Esophagus muscularis mucosa (tissue), 4 donors: ENCODE data around the gene B3GALNT2. TPM values are rescaled to one million over a fixed set of nuclear protein-coding genes. Genes with fewer than 3 reads are reported as not detected.
"Not testable (repeated sequence)": the region's sequence is repeated elsewhere in the genome, so short reads cannot be mapped to it uniquely, and the experiment has no call there.

Experiments used
- DNase-seq: peaks from one replicate; pipeline ENCODE4 v3.0.0-alpha.2; 2017; ENCODE audit errors: extremely low spot score
- H3K27ac ChIP-seq, 4 donors: fragments of 200-600 bp; sonication (generic); replicated peaks in 1 of 4; 1 replicate in 3 of 4; 2 replicates in 1 of 4; pipeline ENCODE4 v1.5.1; 2016 to 2019; ENCODE audit warnings: mild to moderate bottlenecking in 1 of 4
- H3K27me3 ChIP-seq, 4 donors: fragments of 200-600 bp; sonication (generic); one replicate each; pipeline versions ENCODE4 v1.5.1 to v1.6.0; 2016 to 2019
- H3K36me3 ChIP-seq, 4 donors: fragments of 200-600 bp; sonication (generic); one replicate each; pipeline ENCODE4 v1.5.1; 2016 to 2019
- H3K4me1 ChIP-seq, 4 donors: fragments of 200-600 bp; sonication (generic); one replicate each; pipeline ENCODE4 v1.5.1; 2016 to 2019
- H3K4me3 ChIP-seq, 4 donors: fragments of 200-600 bp; sonication (generic); 1 replicate in 2 of 4; 2 replicates in 2 of 4; pipeline ENCODE4 v1.5.1; 2016 to 2019; ENCODE audit warnings: mild to moderate bottlenecking in 4 of 4, moderate library complexity in 1 of 4
- H3K9me3 ChIP-seq, 4 donors: fragments of 200-600 bp; sonication (generic); 1 replicate in 3 of 4; 2 replicates in 1 of 4; pipeline ENCODE4 v1.5.1; 2016 to 2019
- EP300 ChIP-seq: sonication (generic); formaldehyde crosslinking; IDR thresholded peaks from one replicate; pipeline ENCODE4 v1.6.1; 2017; ENCODE audit warnings: antibody characterized with exemption
- POLR2A ChIP-seq: fragments of 450-650 bp; IDR thresholded peaks from one replicate; pipeline ENCODE4 v1.6.1; 2017; ENCODE audit warnings: antibody characterized with exemption, moderate library complexity, mild to moderate bottlenecking, low read depth
- POLR2AphosphoS5 ChIP-seq, 2 donors: sonication (generic); formaldehyde crosslinking; IDR thresholded peaks; one replicate each; pipeline ENCODE4 v1.6.1; 2017; ENCODE audit warnings: antibody characterized with exemption in 2 of 2
- WGBS: methylation state at CpG from one replicate; pipeline ENCODE4 v1.1.5; 2018; 5-methylcytosine and 5-hydroxymethylcytosine counted together
- intact Hi-C: fragments of 100-400 bp; cut with DNase I; formaldehyde crosslinking; loops from one replicate; pipeline ENCODE4 v1.15.1; 2023
- total RNA-seq, 4 donors: library from RNA; depleted of rRNA; stranded (reverse); fragments of >200 nt; gene quantifications; one replicate each; pipeline versions ENCODE4 v1.1.0 to v1.2.1, GENCODE V29; 2016
- TF ChIP-seq, protein P1 (sequence below), 3 experiments: fragments of 200-600 bp in 2 of 3; fragments of 450-650 bp in 1 of 3; sonication (generic) in 2 of 3; IDR thresholded peaks; one replicate each; pipeline ENCODE4 v1.5.1; 2017 to 2019; ENCODE audit warnings: antibody characterized with exemption in 3 of 3, mild to moderate bottlenecking in 2 of 3, moderate library complexity in 1 of 3

Gene B3GALNT2
- total RNA-seq, 4 donors from 2014 or later: 49.0 to 68.4 (median 55.5) TPM

DNA sequence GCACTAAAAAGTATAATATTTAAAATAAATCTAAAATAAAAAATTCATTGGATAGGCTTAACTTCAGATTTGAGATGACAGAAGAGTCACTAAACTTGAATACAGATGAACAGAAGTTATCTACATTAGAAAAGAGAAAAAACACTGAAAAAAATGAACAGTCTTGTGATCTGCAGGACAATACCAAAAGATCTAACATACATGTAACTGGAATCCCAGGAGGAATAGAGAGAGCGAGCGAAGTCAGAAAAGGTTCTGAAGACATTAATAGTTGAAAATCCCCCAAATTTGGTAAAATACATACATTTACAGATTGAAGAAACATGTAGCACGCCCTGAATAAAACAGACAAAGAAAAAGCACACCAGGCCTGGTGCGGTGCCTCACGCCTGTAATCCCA, 21.2 kb downstream of the B3GALNT2 start:
- TF ChIP-seq POLR2A: no peak
- TF ChIP-seq, protein P1, sequence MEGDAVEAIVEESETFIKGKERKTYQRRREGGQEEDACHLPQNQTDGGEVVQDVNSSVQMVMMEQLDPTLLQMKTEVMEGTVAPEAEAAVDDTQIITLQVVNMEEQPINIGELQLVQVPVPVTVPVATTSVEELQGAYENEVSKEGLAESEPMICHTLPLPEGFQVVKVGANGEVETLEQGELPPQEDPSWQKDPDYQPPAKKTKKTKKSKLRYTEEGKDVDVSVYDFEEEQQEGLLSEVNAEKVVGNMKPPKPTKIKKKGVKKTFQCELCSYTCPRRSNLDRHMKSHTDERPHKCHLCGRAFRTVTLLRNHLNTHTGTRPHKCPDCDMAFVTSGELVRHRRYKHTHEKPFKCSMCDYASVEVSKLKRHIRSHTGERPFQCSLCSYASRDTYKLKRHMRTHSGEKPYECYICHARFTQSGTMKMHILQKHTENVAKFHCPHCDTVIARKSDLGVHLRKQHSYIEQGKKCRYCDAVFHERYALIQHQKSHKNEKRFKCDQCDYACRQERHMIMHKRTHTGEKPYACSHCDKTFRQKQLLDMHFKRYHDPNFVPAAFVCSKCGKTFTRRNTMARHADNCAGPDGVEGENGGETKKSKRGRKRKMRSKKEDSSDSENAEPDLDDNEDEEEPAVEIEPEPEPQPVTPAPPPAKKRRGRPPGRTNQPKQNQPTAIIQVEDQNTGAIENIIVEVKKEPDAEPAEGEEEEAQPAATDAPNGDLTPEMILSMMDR (IDR thresholded peaks at IDR 0.05): no peak
- no peak for TF ChIP-seq EP300
- TF ChIP-seq POLR2AphosphoS5 (IDR thresholded peaks at IDR 0.05): no peak
- no peak for DNase-seq
- H3K9me3 ChIP-seq: no peaks in the 10 kb centered on the region
- peaks cover 22 to 61% (median 49%) of the 10 kb centered on the region in 4 donors for H3K36me3 ChIP-seq
- H3K4me1 ChIP-seq: no peaks in the 10 kb centered on the region
- no peak overlapping the region for H3K4me3 ChIP-seq
- no peak overlapping the region for H3K27ac ChIP-seq
- intact Hi-C loops: no loop called here
- H3K27me3 ChIP-seq: no peaks in the 10 kb centered on the region
- WGBS: 97% methylated on average over 5 of the region's 5 CpGs

DNA sequence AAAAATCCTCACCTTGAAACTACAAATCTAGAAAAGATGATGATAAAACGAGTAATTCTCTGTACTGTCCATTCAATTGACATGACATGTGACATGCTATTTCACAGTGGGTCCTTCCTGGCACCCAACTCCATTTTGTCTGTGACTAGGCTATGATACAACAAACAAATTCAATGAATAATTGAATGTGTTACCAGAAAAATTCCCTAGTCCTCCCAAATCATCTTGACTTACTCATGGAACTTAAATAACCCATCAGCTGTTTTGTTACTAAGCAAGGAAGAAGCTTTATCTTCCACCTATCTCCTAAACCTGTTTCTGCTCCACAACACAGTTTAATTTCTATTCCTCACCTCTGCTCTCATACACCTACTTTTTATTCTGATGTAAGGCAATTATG, 30.4 kb downstream of the B3GALNT2 start:
- no peaks in the 10 kb centered on the region for H3K27me3 ChIP-seq
- WGBS: 75% methylated on average over 1 of the region's 1 CpG
- no peak for DNase-seq
- no peaks in the 10 kb centered on the region for H3K4me1 ChIP-seq
- no peak overlapping the region for H3K4me3 ChIP-seq
- TF ChIP-seq EP300: no peak
- TF ChIP-seq POLR2AphosphoS5 (IDR thresholded peaks at IDR 0.05): no peak
- TF ChIP-seq, protein P1 (IDR thresholded peaks at IDR 0.05): no peak
- TF ChIP-seq POLR2A: no peak
- H3K9me3 ChIP-seq: no peaks in the 10 kb centered on the region
- peaks cover 4 to 71% (median 39%) of the 10 kb centered on the region in 4 donors for H3K36me3 ChIP-seq
- H3K27ac ChIP-seq: no peak overlapping the region
- intact Hi-C loops: no loop called here

DNA sequence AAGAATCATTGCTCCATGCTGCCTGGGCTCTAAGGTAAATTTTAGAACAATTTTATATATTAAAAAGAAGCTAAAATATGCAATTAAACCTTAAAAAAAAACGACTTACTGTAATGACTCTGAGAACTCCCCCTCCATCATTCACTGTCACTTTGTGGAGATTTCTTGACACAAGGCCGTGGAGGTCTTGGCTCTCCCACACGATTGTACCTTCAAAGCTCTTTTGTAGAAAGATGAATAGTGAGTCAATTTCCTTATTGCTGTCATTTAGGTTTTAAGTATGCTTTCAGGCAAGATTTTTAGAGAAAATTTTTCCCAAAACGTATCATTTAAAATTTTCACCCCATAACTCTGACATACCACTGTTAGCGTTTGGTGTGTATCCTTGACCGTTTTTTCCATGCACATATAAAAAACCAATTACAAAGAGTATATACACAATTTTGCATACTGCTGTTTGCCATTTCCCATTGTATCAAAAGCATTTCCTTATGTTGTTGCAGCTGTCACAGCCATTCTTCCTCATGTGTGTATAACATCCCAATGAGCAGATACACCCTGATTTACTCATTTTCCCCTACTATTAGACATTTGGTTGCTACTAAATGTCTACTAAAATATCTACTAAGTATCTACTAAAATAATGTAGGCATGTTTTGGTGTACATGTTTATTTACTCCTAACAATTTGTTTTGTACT, 33.4 kb downstream of the B3GALNT2 start:
- TF ChIP-seq POLR2A (no peak), POLR2AphosphoS5 (IDR thresholded peaks at IDR 0.05) (no peak), EP300 (no peak)
- TF ChIP-seq, protein P1 (IDR thresholded peaks at IDR 0.05): no peak
- H3K4me1 ChIP-seq: peaks cover 0 to 8% (median 3%) of the 10 kb centered on the region in 4 donors
- H3K4me3 ChIP-seq: no peak overlapping the region
- H3K36me3 ChIP-seq: peaks cover 0 to 56% (median 28%) of the 10 kb centered on the region in 4 donors
- no peak overlapping the region for H3K27ac ChIP-seq
- no peaks in the 10 kb centered on the region for H3K27me3 ChIP-seq
- intact Hi-C loops: no loop called here
- H3K9me3 ChIP-seq: no peaks in the 10 kb centered on the region
- DNase-seq: no peak
- WGBS: 89% methylated on average over 6 of the region's 6 CpGs

DNA sequence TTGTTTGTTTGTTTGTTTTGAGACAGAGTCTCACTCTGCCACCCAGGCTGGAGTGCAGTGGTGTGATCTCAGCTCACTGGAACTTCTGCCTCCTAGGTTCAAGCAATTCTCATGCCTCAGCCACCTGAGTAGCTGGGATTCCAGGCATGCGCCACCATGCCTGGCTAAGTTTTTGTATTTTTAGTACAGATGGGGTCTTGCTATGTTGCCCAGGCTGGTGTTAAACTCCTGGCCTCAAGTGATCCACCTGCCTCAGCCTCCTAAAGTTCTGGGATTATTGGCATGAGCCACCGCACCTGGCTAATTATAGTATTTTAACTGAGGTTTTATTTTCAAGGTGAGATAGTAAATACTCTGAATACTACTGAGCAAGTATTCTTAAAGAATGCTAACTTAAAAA, 34.4 kb downstream of the B3GALNT2 start:
- peaks cover 0 to 54% (median 30%) of the 10 kb centered on the region in 4 donors for H3K36me3 ChIP-seq
- DNase-seq, H3K27ac ChIP-seq, intact Hi-C loops, H3K9me3 ChIP-seq, H3K27me3 ChIP-seq, H3K4me3 ChIP-seq, H3K4me1 ChIP-seq: not testable (repeated sequence)
- WGBS: 97% methylated on average over 2 of the region's 2 CpGs

DNA sequence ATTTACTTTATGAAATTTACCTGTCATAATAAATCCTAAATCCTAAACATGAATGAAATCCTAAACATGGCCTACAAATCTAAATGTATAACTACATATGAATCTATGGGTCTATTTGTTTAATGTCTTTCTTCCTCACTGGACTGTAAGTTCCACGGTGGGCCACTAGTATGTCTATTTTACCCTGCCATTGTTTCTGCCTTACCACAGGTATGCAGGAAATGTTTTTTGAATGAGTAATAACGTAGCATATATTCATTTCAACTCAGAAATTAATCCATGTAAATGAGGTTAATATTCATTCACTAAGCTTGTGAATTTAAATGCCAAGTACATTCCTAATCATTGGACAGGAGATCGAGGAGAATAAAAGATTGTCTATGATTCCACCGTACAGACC, 35.3 kb downstream of the B3GALNT2 start:
- Histone ChIP-seq H3K27ac (no peak overlapping the region), H3K4me3 (no peak overlapping the region), H3K27me3 (no peaks in the 10 kb centered on the region), H3K36me3 (peaks cover 0 to 63% (median 34%) of the 10 kb centered on the region in 4 donors), H3K9me3 (no peaks in the 10 kb centered on the region), H3K4me1 (peaks cover 0 to 8% (median 3%) of the 10 kb centered on the region in 4 donors)
- 87% methylated on average over 4 of the region's 4 CpGs for WGBS
- TF ChIP-seq POLR2A: no peak
- TF ChIP-seq EP300: no peak
- TF ChIP-seq POLR2AphosphoS5 (IDR thresholded peaks at IDR 0.05): no peak
- TF ChIP-seq, protein P1 (IDR thresholded peaks at IDR 0.05): no peak
- intact Hi-C loops: no loop called here
- no peak for DNase-seq
